WI38 (cell line): Measurements from ENCODE around the gene GGA2.

Experiments used
- H3K4me3 ChIP-seq: 2 replicates; pipeline ENCODE4 v1.5.1; 2011; ENCODE audit warnings: low read depth, mild to moderate bottlenecking, control low read depth, low read length
- TF ChIP-seq, protein P1 (sequence below): IDR thresholded peaks from 2 replicates; pipeline ENCODE4 v1.5.1; 2012; ENCODE audit warnings: low read depth, mild to moderate bottlenecking, control low read depth, low read length

GGA2 gene

GRCh38 chr16:23482778-23483177 is 27.5 kb downstream of the GGA2 start:
- no peak overlapping the region for H3K4me3 ChIP-seq
- TF ChIP-seq, protein P1, sequence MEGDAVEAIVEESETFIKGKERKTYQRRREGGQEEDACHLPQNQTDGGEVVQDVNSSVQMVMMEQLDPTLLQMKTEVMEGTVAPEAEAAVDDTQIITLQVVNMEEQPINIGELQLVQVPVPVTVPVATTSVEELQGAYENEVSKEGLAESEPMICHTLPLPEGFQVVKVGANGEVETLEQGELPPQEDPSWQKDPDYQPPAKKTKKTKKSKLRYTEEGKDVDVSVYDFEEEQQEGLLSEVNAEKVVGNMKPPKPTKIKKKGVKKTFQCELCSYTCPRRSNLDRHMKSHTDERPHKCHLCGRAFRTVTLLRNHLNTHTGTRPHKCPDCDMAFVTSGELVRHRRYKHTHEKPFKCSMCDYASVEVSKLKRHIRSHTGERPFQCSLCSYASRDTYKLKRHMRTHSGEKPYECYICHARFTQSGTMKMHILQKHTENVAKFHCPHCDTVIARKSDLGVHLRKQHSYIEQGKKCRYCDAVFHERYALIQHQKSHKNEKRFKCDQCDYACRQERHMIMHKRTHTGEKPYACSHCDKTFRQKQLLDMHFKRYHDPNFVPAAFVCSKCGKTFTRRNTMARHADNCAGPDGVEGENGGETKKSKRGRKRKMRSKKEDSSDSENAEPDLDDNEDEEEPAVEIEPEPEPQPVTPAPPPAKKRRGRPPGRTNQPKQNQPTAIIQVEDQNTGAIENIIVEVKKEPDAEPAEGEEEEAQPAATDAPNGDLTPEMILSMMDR: no peak

DNA sequence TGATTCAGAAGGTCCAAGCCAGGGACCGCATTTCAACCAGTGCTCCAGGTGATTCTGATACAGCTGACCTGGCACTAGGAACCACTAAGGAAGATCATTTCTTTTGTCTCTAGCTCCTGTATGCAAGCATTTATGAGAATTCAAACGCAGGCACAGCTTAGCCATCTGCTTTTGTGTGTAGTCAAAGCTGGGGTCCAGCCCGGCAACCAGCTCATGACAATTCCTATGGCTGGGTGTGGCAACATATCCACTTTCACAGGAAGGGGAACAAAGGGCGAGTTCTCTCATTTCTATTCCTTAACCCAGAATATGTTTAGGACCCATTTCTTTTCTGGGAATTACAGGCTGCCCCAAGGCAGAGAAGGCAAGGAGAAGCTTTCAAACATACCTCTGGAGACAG is 30.0 kb downstream of the GGA2 start:
- TF ChIP-seq, protein P1: no peak
- H3K4me3 ChIP-seq: no peak overlapping the region

- TF ChIP-seq, protein P1: no peak
- H3K4me3 ChIP-seq: no peak overlapping the region
Measured at GRCh38 chr16:23479138-23479537, 31.2 kb downstream of the GGA2 start.

GRCh38 chr16:23478566-23478965 is 31.7 kb downstream of the GGA2 start:
- H3K4me3 ChIP-seq: no peak overlapping the region
- TF ChIP-seq, protein P1: no peak

DNA sequence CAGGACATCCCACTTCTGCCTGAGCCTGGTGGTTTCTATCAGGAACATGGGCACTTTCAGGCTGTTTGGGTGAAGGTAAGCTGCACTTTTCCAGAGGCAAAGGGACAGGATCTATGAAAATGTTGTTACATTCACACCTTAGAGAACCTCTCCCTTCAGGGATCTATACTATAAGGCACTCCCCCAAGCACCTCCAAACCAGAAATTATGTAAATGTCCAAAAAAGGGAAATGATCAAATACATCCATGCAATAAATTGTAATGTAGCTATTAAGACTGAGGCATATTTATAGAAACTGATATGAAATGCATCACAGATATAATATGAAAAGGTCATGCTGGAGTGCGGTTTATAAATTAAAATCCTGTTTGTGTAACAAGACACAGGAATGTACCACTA is 34.0 kb downstream of the GGA2 start:
- no peak overlapping the region for H3K4me3 ChIP-seq
- TF ChIP-seq, protein P1: no peak

GRCh38 chr16:23469814-23470213 is 40.5 kb downstream of the GGA2 start:
- H3K4me3 ChIP-seq: no peak overlapping the region
- TF ChIP-seq, protein P1: no peak

DNA sequence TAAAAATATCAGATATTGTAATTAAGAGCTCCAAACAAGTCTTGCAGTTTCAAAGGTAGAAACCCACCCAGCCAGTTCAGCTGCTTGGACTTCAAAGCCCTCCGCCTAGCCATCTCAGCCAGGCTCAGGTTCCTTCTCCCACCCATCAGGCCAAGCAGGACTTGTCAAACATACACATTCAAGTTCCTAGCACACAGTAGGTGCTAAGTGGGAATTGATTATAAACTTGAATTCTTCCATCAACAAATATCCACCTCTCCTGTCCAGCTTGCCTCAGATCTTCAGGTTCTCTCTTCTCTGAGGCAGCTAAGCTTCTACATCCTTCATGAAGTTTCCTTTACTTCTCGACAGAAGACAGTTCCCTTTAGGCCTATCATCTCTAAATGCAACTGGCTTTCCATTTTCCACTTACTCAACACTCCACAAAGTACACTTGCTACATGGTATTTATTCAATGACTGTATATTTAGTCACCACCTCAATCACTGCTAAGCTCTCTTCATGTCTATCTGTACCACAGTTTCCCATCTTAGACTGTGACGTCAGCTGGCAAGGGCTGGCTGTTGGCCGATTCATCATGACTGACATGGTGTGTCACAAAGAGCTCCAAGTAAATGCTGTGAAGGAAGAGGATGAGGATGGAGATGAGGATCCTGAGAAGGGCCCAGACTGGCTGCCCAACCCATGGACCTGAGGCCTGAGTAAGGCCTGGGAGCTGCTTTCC is 44.0 kb downstream of the GGA2 start:
- H3K4me3 ChIP-seq: no peak overlapping the region
- TF ChIP-seq, protein P1: no peak
